Myocyte (in vitro differentiated cells): Measurements from ENCODE around the gene POFUT2. TPM values are rescaled to one million over a fixed set of nuclear protein-coding genes. Genes with fewer than 3 reads are reported as not detected.

ENCODE experiments used
- DNase-seq: peaks from one replicate; pipeline ENCODE4 v3.0.0-alpha.2; 2012; ENCODE audit warnings: low read depth
- polyA plus RNA-seq: library from polyadenylated mRNA; unstranded; fragments of >200 nt; gene quantifications from one replicate; pipeline ENCODE4 v1.2.1, GENCODE V29; 2012; ENCODE audit warnings: missing spikeins
- total RNA-seq: library from RNA; depleted of rRNA; stranded (reverse); fragments of >200 nt; gene quantifications from 2 replicates; pipeline ENCODE4 v1.2.3, GENCODE V29; 2014

POFUT2 gene
- total RNA-seq = 43.8 and 46.9 TPM in 2 replicates
- 74.5 TPM for polyA plus RNA-seq

- DNase-seq = peak; percentile 96
These were observed at the start of gene POFUT2 for GRCh38 chr21:45287438-45288391. POFUT2 (minus strand) TSS chr21:45287895; CDS start chr21:45287871, 24 bp downstream.

GRCh38 chr21:45336870-45337269, 49.2 kb upstream of the POFUT2 start:
- no peak for DNase-seq

- DNase-seq = no peak
These were observed 48.8 kb upstream of the POFUT2 start for GRCh38 chr21:45336535-45336810.

GRCh38 chr21:45335761-45336534, 48.3 kb upstream of the POFUT2 start:
- DNase-seq = no peak

- no peak for DNase-seq
These were observed 47.6 kb upstream of the POFUT2 start for GRCh38 chr21:45335151-45335760.

GRCh38 chr21:45334591-45335081, 46.9 kb upstream of the POFUT2 start:
- DNase-seq = no peak

GRCh38 chr21:45334134-45334533, 46.4 kb upstream of the POFUT2 start:
- DNase-seq = no peak

GRCh38 chr21:45333583-45334121, 46.0 kb upstream of the POFUT2 start:
- no peak for DNase-seq

GRCh38 chr21:45332981-45333582, 45.4 kb upstream of the POFUT2 start:
- no peak for DNase-seq

GRCh38 chr21:45332415-45332814, 44.7 kb upstream of the POFUT2 start:
- no peak for DNase-seq

- DNase-seq = no peak
These were observed 43.9 kb upstream of the POFUT2 start for GRCh38 chr21:45331531-45332147.

- DNase-seq = no peak
These were observed 43.2 kb upstream of the POFUT2 start for GRCh38 chr21:45330851-45331261.

- peak; percentile 84 for DNase-seq
These were observed 42.5 kb upstream of the POFUT2 start for GRCh38 chr21:45330075-45330781.

- DNase-seq = no peak
These were observed 41.8 kb upstream of the POFUT2 start for GRCh38 chr21:45329261-45330074.

- DNase-seq = no peak
These were observed 40.8 kb upstream of the POFUT2 start for GRCh38 chr21:45328198-45329091.

GRCh38 chr21:45327441-45328197, 39.9 kb upstream of the POFUT2 start:
- no peak for DNase-seq

- DNase-seq = no peak
These were observed 39.3 kb upstream of the POFUT2 start for GRCh38 chr21:45326891-45327440.
